ENCODE results near the gene EIF4B.

GRCh38 chr12:53007343-53007742, 1.1 kb downstream of the EIF4B start:
- TF ChIP-seq, protein P1, sequence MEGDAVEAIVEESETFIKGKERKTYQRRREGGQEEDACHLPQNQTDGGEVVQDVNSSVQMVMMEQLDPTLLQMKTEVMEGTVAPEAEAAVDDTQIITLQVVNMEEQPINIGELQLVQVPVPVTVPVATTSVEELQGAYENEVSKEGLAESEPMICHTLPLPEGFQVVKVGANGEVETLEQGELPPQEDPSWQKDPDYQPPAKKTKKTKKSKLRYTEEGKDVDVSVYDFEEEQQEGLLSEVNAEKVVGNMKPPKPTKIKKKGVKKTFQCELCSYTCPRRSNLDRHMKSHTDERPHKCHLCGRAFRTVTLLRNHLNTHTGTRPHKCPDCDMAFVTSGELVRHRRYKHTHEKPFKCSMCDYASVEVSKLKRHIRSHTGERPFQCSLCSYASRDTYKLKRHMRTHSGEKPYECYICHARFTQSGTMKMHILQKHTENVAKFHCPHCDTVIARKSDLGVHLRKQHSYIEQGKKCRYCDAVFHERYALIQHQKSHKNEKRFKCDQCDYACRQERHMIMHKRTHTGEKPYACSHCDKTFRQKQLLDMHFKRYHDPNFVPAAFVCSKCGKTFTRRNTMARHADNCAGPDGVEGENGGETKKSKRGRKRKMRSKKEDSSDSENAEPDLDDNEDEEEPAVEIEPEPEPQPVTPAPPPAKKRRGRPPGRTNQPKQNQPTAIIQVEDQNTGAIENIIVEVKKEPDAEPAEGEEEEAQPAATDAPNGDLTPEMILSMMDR (IDR thresholded peaks at IDR 0.05), result no peak
- TF ChIP-seq POLR2A (IDR thresholded peaks at IDR 0.05), result no peak
